ENCODE measurements around the gene NOP9.

DNA sequence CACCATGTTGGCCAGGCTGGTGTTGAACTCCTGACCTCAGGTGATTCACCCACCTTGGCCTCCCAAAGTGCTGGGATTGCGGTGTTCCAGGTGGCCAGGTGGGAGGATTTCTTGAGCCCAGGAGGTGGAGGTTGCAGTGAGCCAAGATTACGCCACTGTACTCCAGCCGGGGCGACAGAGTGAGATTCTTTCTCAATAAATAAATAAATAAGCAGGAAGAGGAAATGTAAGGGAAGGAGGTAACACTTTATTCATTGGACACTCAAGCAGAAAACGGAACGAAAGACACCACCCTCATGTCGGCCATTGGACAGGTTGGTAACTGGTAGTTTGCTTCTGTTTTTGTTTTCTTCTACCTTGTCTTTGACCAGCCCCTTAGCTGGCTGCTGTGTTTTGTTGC is 55.4 kb downstream of the NOP9 start:
- TF ChIP-seq, protein P1, sequence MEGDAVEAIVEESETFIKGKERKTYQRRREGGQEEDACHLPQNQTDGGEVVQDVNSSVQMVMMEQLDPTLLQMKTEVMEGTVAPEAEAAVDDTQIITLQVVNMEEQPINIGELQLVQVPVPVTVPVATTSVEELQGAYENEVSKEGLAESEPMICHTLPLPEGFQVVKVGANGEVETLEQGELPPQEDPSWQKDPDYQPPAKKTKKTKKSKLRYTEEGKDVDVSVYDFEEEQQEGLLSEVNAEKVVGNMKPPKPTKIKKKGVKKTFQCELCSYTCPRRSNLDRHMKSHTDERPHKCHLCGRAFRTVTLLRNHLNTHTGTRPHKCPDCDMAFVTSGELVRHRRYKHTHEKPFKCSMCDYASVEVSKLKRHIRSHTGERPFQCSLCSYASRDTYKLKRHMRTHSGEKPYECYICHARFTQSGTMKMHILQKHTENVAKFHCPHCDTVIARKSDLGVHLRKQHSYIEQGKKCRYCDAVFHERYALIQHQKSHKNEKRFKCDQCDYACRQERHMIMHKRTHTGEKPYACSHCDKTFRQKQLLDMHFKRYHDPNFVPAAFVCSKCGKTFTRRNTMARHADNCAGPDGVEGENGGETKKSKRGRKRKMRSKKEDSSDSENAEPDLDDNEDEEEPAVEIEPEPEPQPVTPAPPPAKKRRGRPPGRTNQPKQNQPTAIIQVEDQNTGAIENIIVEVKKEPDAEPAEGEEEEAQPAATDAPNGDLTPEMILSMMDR (IDR thresholded peaks at IDR 0.05) = no peak
- no peak for TF ChIP-seq ZFX (IDR thresholded peaks at IDR 0.05; ENCODE audit: borderline replicate concordance)

Data from 22Rv1 (cell line).